Measurements from ENCODE around the gene PRDM12.

GRCh38 chr9:130677252-130677651 is 12.9 kb downstream of the PRDM12 start:
- TF ChIP-seq CTCF (IDR thresholded peaks at IDR 0.05; ENCODE audit: low read depth, low read length) (no peak), POLR2A (IDR thresholded peaks at IDR 0.05; ENCODE audit: extremely low read depth, insufficient read length) (no peak), MAX (IDR thresholded peaks at IDR 0.05; ENCODE audit: low read depth, low read length) (no peak)

Measured in NB4 (cell line).